Parathyroid adenoma (tissue), 2 donors: Measurements from ENCODE around the gene TOMM34.

Experiments used
- H2AFZ ChIP-seq: fragments of 300-600 bp; sonication (generic); one replicate; pipeline ENCODE4 v1.7.0; 2017; ENCODE audit warnings: antibody characterized with exemption, mild to moderate bottlenecking
- H3K27ac ChIP-seq: fragments of 300-600 bp; sonication (generic); one replicate; pipeline ENCODE4 v1.7.0; 2017
- H3K27me3 ChIP-seq: fragments of 300-600 bp; sonication (generic); one replicate; pipeline ENCODE4 v1.7.0; 2017; ENCODE audit warnings: low read length; ENCODE audit not compliant: control insufficient read depth, insufficient read depth
- H3K36me3 ChIP-seq: fragments of 300-600 bp; sonication (generic); one replicate; pipeline ENCODE4 v1.7.0; 2017; ENCODE audit warnings: low read length; ENCODE audit not compliant: control insufficient read depth, insufficient read depth
- H3K4me1 ChIP-seq: fragments of 300-600 bp; sonication (generic); one replicate; pipeline ENCODE4 v1.7.0; 2017; ENCODE audit warnings: control low read depth
- H3K4me2 ChIP-seq: fragments of 300-600 bp; sonication (generic); one replicate; pipeline ENCODE4 v1.7.0; 2017; ENCODE audit warnings: low read length
- H3K4me3 ChIP-seq: fragments of 300-600 bp; sonication (generic); one replicate; pipeline ENCODE4 v1.7.0; 2017; ENCODE audit warnings: low read depth, low read length
- H3K79me2 ChIP-seq: fragments of 300-600 bp; sonication (generic); one replicate; pipeline ENCODE4 v1.7.0; 2017; ENCODE audit warnings: control low read depth
- H3K9ac ChIP-seq: fragments of 300-600 bp; sonication (generic); one replicate; pipeline ENCODE4 v1.7.0; 2017; ENCODE audit warnings: mild to moderate bottlenecking
- H3K9me3 ChIP-seq: fragments of 300-600 bp; sonication (generic); one replicate; pipeline ENCODE4 v1.7.0; 2017; ENCODE audit warnings: low read length; ENCODE audit not compliant: control insufficient read depth
- TF ChIP-seq, protein P1 (sequence below): fragments of 300-600 bp; sonication (generic); IDR thresholded peaks from one replicate; pipeline ENCODE4 v1.7.0; 2017; ENCODE audit warnings: antibody characterized with exemption, mild to moderate bottlenecking
- donor health status: primary hyperparathyroidism.

The TOMM34 gene

DNA sequence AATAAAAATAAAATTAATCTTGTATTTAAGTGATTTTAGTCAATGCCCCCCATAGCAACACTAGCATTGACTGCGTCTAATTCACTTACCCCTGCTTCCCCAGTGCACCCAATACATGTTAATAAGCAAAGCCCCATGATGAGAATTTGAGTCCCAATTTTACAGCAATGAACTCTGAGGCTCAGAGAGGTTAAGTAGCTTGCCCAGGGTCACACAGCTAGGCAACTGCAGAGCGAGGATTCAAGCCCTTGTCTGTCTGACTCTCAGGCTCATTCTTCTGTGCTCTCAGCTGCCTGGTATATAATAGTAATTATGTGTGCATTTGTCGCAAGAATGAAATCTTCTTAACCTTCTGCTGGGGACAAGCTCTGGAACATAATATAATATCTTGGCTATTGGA is 41.9 kb downstream of the TOMM34 start:
- TF ChIP-seq, protein P1, sequence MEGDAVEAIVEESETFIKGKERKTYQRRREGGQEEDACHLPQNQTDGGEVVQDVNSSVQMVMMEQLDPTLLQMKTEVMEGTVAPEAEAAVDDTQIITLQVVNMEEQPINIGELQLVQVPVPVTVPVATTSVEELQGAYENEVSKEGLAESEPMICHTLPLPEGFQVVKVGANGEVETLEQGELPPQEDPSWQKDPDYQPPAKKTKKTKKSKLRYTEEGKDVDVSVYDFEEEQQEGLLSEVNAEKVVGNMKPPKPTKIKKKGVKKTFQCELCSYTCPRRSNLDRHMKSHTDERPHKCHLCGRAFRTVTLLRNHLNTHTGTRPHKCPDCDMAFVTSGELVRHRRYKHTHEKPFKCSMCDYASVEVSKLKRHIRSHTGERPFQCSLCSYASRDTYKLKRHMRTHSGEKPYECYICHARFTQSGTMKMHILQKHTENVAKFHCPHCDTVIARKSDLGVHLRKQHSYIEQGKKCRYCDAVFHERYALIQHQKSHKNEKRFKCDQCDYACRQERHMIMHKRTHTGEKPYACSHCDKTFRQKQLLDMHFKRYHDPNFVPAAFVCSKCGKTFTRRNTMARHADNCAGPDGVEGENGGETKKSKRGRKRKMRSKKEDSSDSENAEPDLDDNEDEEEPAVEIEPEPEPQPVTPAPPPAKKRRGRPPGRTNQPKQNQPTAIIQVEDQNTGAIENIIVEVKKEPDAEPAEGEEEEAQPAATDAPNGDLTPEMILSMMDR, result no peak
- no peaks in the 10 kb centered on the region for H3K27me3 ChIP-seq
- H3K9ac ChIP-seq, result no peak overlapping the region
- no peak overlapping the region for H3K27ac ChIP-seq
- H3K9me3 ChIP-seq, result no peaks in the 10 kb centered on the region
- no peaks in the 10 kb centered on the region for H3K36me3 ChIP-seq
- H3K4me2 ChIP-seq, result no peak overlapping the region
- no peaks in the 10 kb centered on the region for H3K79me2 ChIP-seq
- H3K4me3 ChIP-seq, result no peak overlapping the region
- H2AFZ ChIP-seq, result no peak overlapping the region
- no peaks in the 10 kb centered on the region for H3K4me1 ChIP-seq

DNA sequence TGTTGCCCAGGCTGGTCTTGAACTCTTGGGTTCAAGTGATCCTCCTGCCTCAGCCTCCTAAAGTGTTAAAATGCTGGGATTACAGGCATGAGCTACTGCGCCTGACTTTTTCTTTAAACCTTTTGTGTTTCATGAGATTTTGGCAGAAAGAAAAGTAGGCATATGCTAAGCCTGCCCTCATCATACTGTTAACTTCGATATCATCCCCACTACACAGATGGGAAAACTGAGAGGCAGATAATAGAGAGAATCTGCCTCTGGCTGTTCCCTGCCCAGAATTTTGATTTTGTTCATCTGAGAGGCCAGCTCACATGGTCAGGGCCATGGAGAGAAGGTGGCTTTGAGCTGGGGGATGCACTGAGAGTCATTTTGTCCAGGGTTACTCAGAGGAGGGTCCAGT is 42.8 kb downstream of the TOMM34 start:
- TF ChIP-seq, protein P1, result no peak

DNA sequence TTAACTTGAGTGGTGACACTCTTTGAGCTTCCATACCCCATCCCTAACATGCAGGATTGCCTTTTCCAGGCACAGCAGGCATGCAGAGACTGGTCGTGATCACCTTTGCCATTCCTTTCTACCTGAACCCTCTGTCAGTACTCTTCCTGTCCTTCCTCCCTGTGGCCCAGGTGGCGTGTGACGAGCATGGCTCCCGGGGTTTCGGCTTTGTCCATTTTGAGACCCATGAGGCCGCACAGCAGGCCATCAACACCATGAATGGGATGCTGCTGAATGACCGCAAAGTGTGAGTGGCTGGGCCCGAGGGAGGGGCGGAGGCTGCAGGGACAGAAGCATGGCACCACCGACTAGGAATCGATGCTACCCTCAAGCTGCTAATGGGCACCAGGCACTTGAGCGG is 43.6 kb downstream of the TOMM34 start:
- Histone ChIP-seq H3K9ac (no peak overlapping the region), H3K4me3 (no peak overlapping the region), H3K9me3 (no peaks in the 10 kb centered on the region), H3K27ac (no peak overlapping the region), H3K36me3 (no peaks in the 10 kb centered on the region), H3K4me2 (no peak overlapping the region), H3K27me3 (no peaks in the 10 kb centered on the region), H2AFZ (no peak overlapping the region), H3K79me2 (no peaks in the 10 kb centered on the region), H3K4me1 (no peaks in the 10 kb centered on the region)
- TF ChIP-seq, protein P1, result no peak

More for the DNA sequence above, 42.8 kb downstream of the TOMM34 start:
- no peaks in the 10 kb centered on the region for H3K79me2 ChIP-seq
- H3K9me3 ChIP-seq, result no peaks in the 10 kb centered on the region
- no peaks in the 10 kb centered on the region for H3K36me3 ChIP-seq
- no peaks in the 10 kb centered on the region for H3K4me1 ChIP-seq
- H2AFZ ChIP-seq, result no peak overlapping the region
- no peak overlapping the region for H3K27ac ChIP-seq
- H3K27me3 ChIP-seq, result no peaks in the 10 kb centered on the region
- no peak overlapping the region for H3K9ac ChIP-seq
- no peak overlapping the region for H3K4me2 ChIP-seq
- no peak overlapping the region for H3K4me3 ChIP-seq

DNA sequence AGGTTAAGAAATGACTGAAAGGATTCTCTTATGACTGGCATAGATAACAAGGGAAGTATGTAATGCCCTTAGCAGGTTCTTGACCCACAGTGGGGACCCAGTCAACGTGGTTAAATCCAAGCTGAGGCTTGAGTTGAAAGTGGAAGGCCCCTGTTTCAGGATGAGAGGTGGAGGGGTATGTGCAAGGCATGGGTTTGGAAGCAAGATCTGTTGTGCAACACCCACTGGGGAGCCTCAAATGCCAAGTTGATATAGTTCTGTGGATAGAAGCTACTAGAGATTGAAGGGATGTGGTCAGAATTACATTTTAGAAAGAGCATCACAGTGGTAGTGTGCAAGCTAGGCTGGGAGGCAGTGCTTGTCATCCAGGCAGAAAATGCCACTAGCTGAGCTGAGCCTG is 45.3 kb downstream of the TOMM34 start:
- H3K4me3 ChIP-seq, result no peak overlapping the region
- no peak overlapping the region for H3K9ac ChIP-seq
- TF ChIP-seq, protein P1, result no peak
- H2AFZ ChIP-seq, result no peak overlapping the region
- no peaks in the 10 kb centered on the region for H3K36me3 ChIP-seq
- no peak overlapping the region for H3K4me2 ChIP-seq
- H3K27me3 ChIP-seq, result no peaks in the 10 kb centered on the region
- H3K4me1 ChIP-seq, result no peaks in the 10 kb centered on the region
- H3K79me2 ChIP-seq, result no peaks in the 10 kb centered on the region
- H3K9me3 ChIP-seq, result no peaks in the 10 kb centered on the region
- H3K27ac ChIP-seq, result no peak overlapping the region

DNA sequence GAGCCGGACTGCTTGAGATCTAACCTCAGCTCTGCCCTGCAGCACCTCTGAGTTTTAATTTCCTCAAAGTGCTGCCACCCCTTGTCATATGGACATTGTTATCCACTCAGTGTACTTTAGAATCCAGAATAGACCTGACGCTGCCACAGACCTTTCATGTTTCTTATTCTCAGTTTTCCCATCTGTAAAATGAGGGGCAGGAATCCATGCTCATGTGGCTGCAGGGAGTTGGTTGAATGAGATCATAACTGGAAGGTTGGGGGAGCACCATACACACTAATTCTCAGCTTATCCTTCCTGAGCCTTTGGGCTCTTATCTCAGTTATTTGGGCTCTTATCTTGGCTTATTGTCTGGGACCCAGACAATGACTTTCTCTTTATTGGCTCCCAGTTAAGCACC is 48.0 kb downstream of the TOMM34 start:
- no peak overlapping the region for H3K4me3 ChIP-seq
- no peaks in the 10 kb centered on the region for H3K9me3 ChIP-seq
- TF ChIP-seq, protein P1, result no peak
- no peak overlapping the region for H2AFZ ChIP-seq
- H3K79me2 ChIP-seq, result no peaks in the 10 kb centered on the region
- H3K36me3 ChIP-seq, result no peaks in the 10 kb centered on the region
- no peak overlapping the region for H3K9ac ChIP-seq
- H3K27ac ChIP-seq, result no peak overlapping the region
- H3K4me2 ChIP-seq, result no peak overlapping the region
- no peaks in the 10 kb centered on the region for H3K4me1 ChIP-seq
- H3K27me3 ChIP-seq, result no peaks in the 10 kb centered on the region
